WTC11 (cell line): ENCODE measurements around the gene CNNM3. TPM values are rescaled to one million over a fixed set of nuclear protein-coding genes. Genes with fewer than 3 reads are reported as not detected.

Experiments used
- ELF4 ChIP-seq: sonication (generic); formaldehyde crosslinking; IDR thresholded peaks from 2 replicates; pipeline ENCODE4 v1.8.1; 2022; ENCODE audit warnings: low read depth, mild to moderate bottlenecking, moderate library complexity, missing genetic modification reagents
- GTF2I ChIP-seq: fragments of 250-450 bp; sonication (Bioruptor Pico); conservative IDR thresholded peaks from 2 replicates; pipeline ENCODE4 v1.4.0; 2021; ENCODE audit warnings: mild to moderate bottlenecking
- IRF2 ChIP-seq: sonication (generic); formaldehyde crosslinking; IDR thresholded peaks from 2 replicates; pipeline ENCODE4 v1.8.0; 2022; ENCODE audit warnings: low read depth, missing genetic modification reagents, borderline replicate concordance
- JAZF1 ChIP-seq: fragments of 250-450 bp; sonication (Bioruptor Pico); IDR thresholded peaks from 2 replicates; pipeline ENCODE4 v1.9.0; 2021; ENCODE audit warnings: moderate library complexity, mild to moderate bottlenecking, inconsistent platforms
- JUN ChIP-seq: sonication (generic); formaldehyde crosslinking; IDR thresholded peaks from 2 replicates; pipeline ENCODE4 v1.8.0; 2023; ENCODE audit warnings: mild to moderate bottlenecking, missing genetic modification reagents
- NFYB ChIP-seq: sonication (generic); formaldehyde crosslinking; conservative IDR thresholded peaks from 2 replicates; pipeline ENCODE4 v1.8.0; 2022; ENCODE audit warnings: low read depth, missing genetic modification reagents
- NR1H2 ChIP-seq: sonication (generic); formaldehyde crosslinking; IDR thresholded peaks from 2 replicates; pipeline ENCODE4 v1.9.0; 2021; ENCODE audit warnings: mild to moderate bottlenecking, moderate library complexity, missing genetic modification reagents
- RORB ChIP-seq: fragments of 250-450 bp; sonication (Bioruptor Pico); IDR thresholded peaks from 2 replicates; pipeline ENCODE4 v1.9.0; 2021; ENCODE audit warnings: mild to moderate bottlenecking
- SMAD4 ChIP-seq: sonication (generic); formaldehyde crosslinking; IDR thresholded peaks from 2 replicates; pipeline ENCODE4 v1.8.0; 2022; ENCODE audit warnings: mild to moderate bottlenecking, missing genetic modification reagents
- SP1 ChIP-seq: sonication (generic); formaldehyde crosslinking; conservative IDR thresholded peaks from 2 replicates; pipeline ENCODE4 v1.8.1; 2022; ENCODE audit warnings: missing genetic modification reagents
- TCF7 ChIP-seq: sonication (generic); formaldehyde crosslinking; IDR thresholded peaks from 2 replicates; pipeline ENCODE4 v1.8.0; 2022; ENCODE audit warnings: mild to moderate bottlenecking, low read depth, missing genetic modification reagents, moderate library complexity
- TP53 ChIP-seq: sonication (generic); formaldehyde crosslinking; IDR thresholded peaks from 2 replicates; pipeline ENCODE4 v1.8.1; 2023; ENCODE audit warnings: mild to moderate bottlenecking, missing genetic modification reagents
- ZBTB21 ChIP-seq: sonication (generic); formaldehyde crosslinking; IDR thresholded peaks from 2 replicates; pipeline ENCODE4 v1.8.1; 2023; ENCODE audit warnings: mild to moderate bottlenecking, missing genetic modification reagents, borderline replicate concordance
- ZNF317 ChIP-seq: sonication (generic); formaldehyde crosslinking; IDR thresholded peaks from 2 replicates; pipeline ENCODE4 v1.8.1; 2023; ENCODE audit warnings: low read depth, mild to moderate bottlenecking, moderate library complexity, missing genetic modification reagents, borderline replicate concordance
- ZNF416 ChIP-seq: fragments of 250-450 bp; sonication (Bioruptor Pico); IDR thresholded peaks from 2 replicates; pipeline ENCODE4 v1.9.0; 2021; ENCODE audit warnings: mild to moderate bottlenecking, inconsistent platforms
- ZNF423 ChIP-seq: fragments of 250-450 bp; sonication (Bioruptor Pico); IDR thresholded peaks from 2 replicates; pipeline ENCODE4 v2.1.2; 2022; ENCODE audit warnings: mild to moderate bottlenecking, moderate library complexity
- ZNF671 ChIP-seq: fragments of 250-450 bp; sonication (Bioruptor Pico); IDR thresholded peaks from 2 replicates; pipeline ENCODE4 v1.8.0; 2021; ENCODE audit warnings: mild to moderate bottlenecking
- total RNA-seq: library from RNA; stranded (reverse); gene quantifications from 3 replicates; pipeline ENCODE4 v1.2.3, GENCODE V29; 2021
- TF ChIP-seq, protein P1 (sequence below): sonication (generic); formaldehyde crosslinking; IDR thresholded peaks from 2 replicates; pipeline ENCODE4 v1.8.0; 2022; ENCODE audit warnings: missing genetic modification reagents
- TF ChIP-seq, protein P2 (sequence below): sonication (generic); formaldehyde crosslinking; IDR thresholded peaks from 2 replicates; pipeline ENCODE4 v1.8.0; 2023; ENCODE audit warnings: missing genetic modification reagents, mild to moderate bottlenecking, borderline replicate concordance
- TF ChIP-seq, protein P3 (sequence below): sonication (generic); formaldehyde crosslinking; IDR thresholded peaks from 2 replicates; pipeline ENCODE4 v1.8.0; 2022; ENCODE audit warnings: mild to moderate bottlenecking, missing genetic modification reagents
- TF ChIP-seq, protein P4 (sequence below): sonication (generic); formaldehyde crosslinking; IDR thresholded peaks from 2 replicates; pipeline ENCODE4 v1.8.1; 2023; ENCODE audit warnings: mild to moderate bottlenecking, missing genetic modification reagents
- TF ChIP-seq, protein P5 (sequence below): fragments of 250-450 bp; sonication (Bioruptor Pico); IDR thresholded peaks from 2 replicates; pipeline ENCODE4 v1.9.0; 2021; ENCODE audit warnings: mild to moderate bottlenecking
- TF ChIP-seq, protein P6 (sequence below): sonication (generic); formaldehyde crosslinking; IDR thresholded peaks from 2 replicates; pipeline ENCODE4 v1.8.0; 2022; ENCODE audit warnings: mild to moderate bottlenecking, missing genetic modification reagents
- TF ChIP-seq, protein P7 (sequence below): sonication (generic); formaldehyde crosslinking; IDR thresholded peaks from 2 replicates; pipeline ENCODE4 v1.8.0; 2023; ENCODE audit warnings: missing genetic modification reagents

CNNM3 gene
- total RNA-seq, 1 experiment from 2014 or later: 34.9 TPM

DNA sequence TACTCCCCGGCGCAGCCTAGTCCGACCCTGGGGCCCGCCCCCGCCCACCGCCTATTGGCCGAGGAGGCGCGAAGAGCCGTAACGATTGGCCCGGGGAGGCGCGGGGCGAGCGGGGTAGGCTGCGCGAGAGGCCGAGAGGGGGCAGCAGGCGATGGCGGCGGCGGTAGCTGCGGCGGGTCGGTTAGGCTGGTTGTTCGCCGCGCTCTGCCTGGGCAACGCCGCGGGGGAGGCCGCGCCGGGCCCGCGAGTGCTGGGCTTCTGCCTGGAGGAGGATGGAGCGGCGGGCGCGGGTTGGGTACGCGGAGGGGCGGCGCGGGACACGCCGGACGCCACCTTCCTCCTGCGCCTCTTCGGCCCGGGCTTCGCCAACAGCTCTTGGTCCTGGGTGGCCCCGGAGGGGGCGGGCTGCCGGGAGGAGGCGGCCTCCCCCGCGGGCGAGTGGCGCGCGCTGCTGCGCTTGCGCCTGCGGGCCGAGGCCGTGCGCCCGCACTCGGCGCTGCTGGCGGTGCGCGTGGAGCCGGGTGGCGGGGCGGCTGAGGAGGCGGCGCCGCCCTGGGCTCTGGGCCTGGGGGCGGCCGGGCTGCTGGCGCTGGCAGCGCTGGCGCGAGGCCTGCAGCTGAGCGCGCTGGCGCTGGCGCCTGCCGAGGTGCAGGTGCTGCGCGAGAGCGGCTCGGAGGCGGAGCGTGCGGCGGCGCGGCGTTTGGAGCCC, at the start of gene CNNM3 (continued):
- TF ChIP-seq TCF7 (CRISPR knock-in tag): no peak
- TF ChIP-seq, protein P1, sequence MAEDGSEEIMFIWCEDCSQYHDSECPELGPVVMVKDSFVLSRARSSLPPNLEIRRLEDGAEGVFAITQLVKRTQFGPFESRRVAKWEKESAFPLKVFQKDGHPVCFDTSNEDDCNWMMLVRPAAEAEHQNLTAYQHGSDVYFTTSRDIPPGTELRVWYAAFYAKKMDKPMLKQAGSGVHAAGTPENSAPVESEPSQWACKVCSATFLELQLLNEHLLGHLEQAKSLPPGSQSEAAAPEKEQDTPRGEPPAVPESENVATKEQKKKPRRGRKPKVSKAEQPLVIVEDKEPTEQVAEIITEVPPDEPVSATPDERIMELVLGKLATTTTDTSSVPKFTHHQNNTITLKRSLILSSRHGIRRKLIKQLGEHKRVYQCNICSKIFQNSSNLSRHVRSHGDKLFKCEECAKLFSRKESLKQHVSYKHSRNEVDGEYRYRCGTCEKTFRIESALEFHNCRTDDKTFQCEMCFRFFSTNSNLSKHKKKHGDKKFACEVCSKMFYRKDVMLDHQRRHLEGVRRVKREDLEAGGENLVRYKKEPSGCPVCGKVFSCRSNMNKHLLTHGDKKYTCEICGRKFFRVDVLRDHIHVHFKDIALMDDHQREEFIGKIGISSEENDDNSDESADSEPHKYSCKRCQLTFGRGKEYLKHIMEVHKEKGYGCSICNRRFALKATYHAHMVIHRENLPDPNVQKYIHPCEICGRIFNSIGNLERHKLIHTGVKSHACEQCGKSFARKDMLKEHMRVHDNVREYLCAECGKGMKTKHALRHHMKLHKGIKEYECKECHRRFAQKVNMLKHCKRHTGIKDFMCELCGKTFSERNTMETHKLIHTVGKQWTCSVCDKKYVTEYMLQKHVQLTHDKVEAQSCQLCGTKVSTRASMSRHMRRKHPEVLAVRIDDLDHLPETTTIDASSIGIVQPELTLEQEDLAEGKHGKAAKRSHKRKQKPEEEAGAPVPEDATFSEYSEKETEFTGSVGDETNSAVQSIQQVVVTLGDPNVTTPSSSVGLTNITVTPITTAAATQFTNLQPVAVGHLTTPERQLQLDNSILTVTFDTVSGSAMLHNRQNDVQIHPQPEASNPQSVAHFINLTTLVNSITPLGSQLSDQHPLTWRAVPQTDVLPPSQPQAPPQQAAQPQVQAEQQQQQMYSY (CRISPR knock-in tag): no peak
- TF ChIP-seq ZNF416 (CRISPR knock-in tag): no peak
- no peak for TF ChIP-seq SMAD4 (CRISPR knock-in tag)
- TF ChIP-seq, protein P2, sequence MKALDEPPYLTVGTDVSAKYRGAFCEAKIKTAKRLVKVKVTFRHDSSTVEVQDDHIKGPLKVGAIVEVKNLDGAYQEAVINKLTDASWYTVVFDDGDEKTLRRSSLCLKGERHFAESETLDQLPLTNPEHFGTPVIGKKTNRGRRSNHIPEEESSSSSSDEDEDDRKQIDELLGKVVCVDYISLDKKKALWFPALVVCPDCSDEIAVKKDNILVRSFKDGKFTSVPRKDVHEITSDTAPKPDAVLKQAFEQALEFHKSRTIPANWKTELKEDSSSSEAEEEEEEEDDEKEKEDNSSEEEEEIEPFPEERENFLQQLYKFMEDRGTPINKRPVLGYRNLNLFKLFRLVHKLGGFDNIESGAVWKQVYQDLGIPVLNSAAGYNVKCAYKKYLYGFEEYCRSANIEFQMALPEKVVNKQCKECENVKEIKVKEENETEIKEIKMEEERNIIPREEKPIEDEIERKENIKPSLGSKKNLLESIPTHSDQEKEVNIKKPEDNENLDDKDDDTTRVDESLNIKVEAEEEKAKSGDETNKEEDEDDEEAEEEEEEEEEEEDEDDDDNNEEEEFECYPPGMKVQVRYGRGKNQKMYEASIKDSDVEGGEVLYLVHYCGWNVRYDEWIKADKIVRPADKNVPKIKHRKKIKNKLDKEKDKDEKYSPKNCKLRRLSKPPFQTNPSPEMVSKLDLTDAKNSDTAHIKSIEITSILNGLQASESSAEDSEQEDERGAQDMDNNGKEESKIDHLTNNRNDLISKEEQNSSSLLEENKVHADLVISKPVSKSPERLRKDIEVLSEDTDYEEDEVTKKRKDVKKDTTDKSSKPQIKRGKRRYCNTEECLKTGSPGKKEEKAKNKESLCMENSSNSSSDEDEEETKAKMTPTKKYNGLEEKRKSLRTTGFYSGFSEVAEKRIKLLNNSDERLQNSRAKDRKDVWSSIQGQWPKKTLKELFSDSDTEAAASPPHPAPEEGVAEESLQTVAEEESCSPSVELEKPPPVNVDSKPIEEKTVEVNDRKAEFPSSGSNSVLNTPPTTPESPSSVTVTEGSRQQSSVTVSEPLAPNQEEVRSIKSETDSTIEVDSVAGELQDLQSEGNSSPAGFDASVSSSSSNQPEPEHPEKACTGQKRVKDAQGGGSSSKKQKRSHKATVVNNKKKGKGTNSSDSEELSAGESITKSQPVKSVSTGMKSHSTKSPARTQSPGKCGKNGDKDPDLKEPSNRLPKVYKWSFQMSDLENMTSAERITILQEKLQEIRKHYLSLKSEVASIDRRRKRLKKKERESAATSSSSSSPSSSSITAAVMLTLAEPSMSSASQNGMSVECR: no peak; the same call in 1 of the 2 replicates
- TF ChIP-seq SP1 (CRISPR knock-in tag): peak; percentile 83
- TF ChIP-seq, protein P3, sequence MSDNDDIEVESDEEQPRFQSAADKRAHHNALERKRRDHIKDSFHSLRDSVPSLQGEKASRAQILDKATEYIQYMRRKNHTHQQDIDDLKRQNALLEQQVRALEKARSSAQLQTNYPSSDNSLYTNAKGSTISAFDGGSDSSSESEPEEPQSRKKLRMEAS (CRISPR knock-in tag): no peak
- TF ChIP-seq, protein P4, sequence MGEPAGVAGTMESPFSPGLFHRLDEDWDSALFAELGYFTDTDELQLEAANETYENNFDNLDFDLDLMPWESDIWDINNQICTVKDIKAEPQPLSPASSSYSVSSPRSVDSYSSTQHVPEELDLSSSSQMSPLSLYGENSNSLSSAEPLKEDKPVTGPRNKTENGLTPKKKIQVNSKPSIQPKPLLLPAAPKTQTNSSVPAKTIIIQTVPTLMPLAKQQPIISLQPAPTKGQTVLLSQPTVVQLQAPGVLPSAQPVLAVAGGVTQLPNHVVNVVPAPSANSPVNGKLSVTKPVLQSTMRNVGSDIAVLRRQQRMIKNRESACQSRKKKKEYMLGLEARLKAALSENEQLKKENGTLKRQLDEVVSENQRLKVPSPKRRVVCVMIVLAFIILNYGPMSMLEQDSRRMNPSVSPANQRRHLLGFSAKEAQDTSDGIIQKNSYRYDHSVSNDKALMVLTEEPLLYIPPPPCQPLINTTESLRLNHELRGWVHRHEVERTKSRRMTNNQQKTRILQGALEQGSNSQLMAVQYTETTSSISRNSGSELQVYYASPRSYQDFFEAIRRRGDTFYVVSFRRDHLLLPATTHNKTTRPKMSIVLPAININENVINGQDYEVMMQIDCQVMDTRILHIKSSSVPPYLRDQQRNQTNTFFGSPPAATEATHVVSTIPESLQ: no peak
- peak; percentile 91 for TF ChIP-seq NFYB (CRISPR knock-in tag)
- TF ChIP-seq, protein P5, sequence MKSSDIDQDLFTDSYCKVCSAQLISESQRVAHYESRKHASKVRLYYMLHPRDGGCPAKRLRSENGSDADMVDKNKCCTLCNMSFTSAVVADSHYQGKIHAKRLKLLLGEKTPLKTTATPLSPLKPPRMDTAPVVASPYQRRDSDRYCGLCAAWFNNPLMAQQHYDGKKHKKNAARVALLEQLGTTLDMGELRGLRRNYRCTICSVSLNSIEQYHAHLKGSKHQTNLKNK (CRISPR knock-in tag): no peak
- TF ChIP-seq ZBTB21 (CRISPR knock-in tag): no peak
- no peak for TF ChIP-seq ZNF671 (CRISPR knock-in tag)
- no peak; the same call in 1 of the 2 replicates for TF ChIP-seq ELF4 (CRISPR knock-in tag)
- TF ChIP-seq NR1H2: no peak
- TF ChIP-seq JAZF1 (CRISPR knock-in tag): no peak
- no peak for TF ChIP-seq TP53 (CRISPR knock-in tag)
- no peak for TF ChIP-seq ZNF423
- TF ChIP-seq JUN (CRISPR knock-in tag): no peak
- TF ChIP-seq, protein P6, sequence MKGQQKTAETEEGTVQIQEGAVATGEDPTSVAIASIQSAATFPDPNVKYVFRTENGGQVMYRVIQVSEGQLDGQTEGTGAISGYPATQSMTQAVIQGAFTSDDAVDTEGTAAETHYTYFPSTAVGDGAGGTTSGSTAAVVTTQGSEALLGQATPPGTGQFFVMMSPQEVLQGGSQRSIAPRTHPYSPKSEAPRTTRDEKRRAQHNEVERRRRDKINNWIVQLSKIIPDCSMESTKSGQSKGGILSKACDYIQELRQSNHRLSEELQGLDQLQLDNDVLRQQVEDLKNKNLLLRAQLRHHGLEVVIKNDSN (CRISPR knock-in tag): no peak
- TF ChIP-seq, protein P7, sequence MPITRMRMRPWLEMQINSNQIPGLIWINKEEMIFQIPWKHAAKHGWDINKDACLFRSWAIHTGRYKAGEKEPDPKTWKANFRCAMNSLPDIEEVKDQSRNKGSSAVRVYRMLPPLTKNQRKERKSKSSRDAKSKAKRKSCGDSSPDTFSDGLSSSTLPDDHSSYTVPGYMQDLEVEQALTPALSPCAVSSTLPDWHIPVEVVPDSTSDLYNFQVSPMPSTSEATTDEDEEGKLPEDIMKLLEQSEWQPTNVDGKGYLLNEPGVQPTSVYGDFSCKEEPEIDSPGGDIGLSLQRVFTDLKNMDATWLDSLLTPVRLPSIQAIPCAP: 0 out of 2 replicates have a peak, but pooled peaks have one; percentile 28
- TF ChIP-seq GTF2I (CRISPR knock-in tag): no peak
- TF ChIP-seq IRF2 (CRISPR knock-in tag): no peak
- no peak for TF ChIP-seq ZNF317 (CRISPR knock-in tag)
- TF ChIP-seq RORB (CRISPR knock-in tag): no peak
